MCF 10A (cell line): ENCODE data around the gene STPG3. TPM values are rescaled to one million over a fixed set of nuclear protein-coding genes. Genes with fewer than 3 reads are reported as not detected.
A peak's percentile ranks its signal among the peaks of the same experiment; 100 is the strongest.

Source experiments
- BruUV-seq: library from RNA; stranded (reverse); fragments of 400-500 nt; replicated peaks from 2 replicates; lab custom pipeline; 2021; lab: Mats Ljungman, UMichigan
- CTCF ChIA-PET: fragments of 300-600 bp; sonication (Branson Sonifier 250); formaldehyde crosslinking; extraction: SDS; loops from one replicate; lab custom pipeline; 2021; ENCODE audit warnings: antibody characterized with exemption, inconsistent platforms; lab: Yijun Ruan, JAX
- POLR2A ChIA-PET: fragments of 300-600, 350-650 bp; sonication (Branson Sonifier 250); formaldehyde crosslinking; extraction: SDS; loops from one replicate; lab custom pipeline; 2020; ENCODE audit warnings: antibody characterized with exemption, inconsistent platforms; lab: Yijun Ruan, JAX
- DNase-seq: peaks from one replicate; pipeline ENCODE4 v3.0.0-alpha.2; 2018; ENCODE audit not compliant: unreplicated experiment
- H3K27ac Mint-ChIP-seq: one replicate; pipeline ENCODE4 v1.8.0; 2022; ENCODE audit warnings: mild to moderate bottlenecking, low read depth, mixed read lengths; ENCODE audit not compliant: unreplicated experiment
- H3K27me3 Mint-ChIP-seq: one replicate; pipeline ENCODE4 v1.8.0; 2022; ENCODE audit warnings: mixed read lengths; ENCODE audit not compliant: insufficient read depth, unreplicated experiment
- H3K36me3 Mint-ChIP-seq: one replicate; pipeline ENCODE4 v1.8.0; 2022; ENCODE audit warnings: mild to moderate bottlenecking, moderate library complexity, mixed read lengths; ENCODE audit not compliant: insufficient read depth, unreplicated experiment
- H3K4me1 Mint-ChIP-seq: one replicate; pipeline ENCODE4 v1.8.0; 2022; ENCODE audit warnings: mixed read lengths; ENCODE audit not compliant: insufficient read depth, unreplicated experiment
- H3K4me3 Mint-ChIP-seq: one replicate; pipeline ENCODE4 v1.8.0; 2022; ENCODE audit warnings: mild to moderate bottlenecking, moderate library complexity, mixed read lengths; ENCODE audit not compliant: unreplicated experiment
- H3K9me3 Mint-ChIP-seq: one replicate; pipeline ENCODE4 v1.8.0; 2022; ENCODE audit warnings: mixed read lengths; ENCODE audit not compliant: unreplicated experiment
- CTCF ChIP-seq: fragments of 200-600 bp; IDR thresholded peaks from one replicate; pipeline ENCODE4 v1.8.0; 2022; ENCODE audit warnings: antibody characterized with exemption, mild to moderate bottlenecking; ENCODE audit not compliant: unreplicated experiment
- intact Hi-C: fragments of 100-400 bp; cut with micrococcal nuclease; formaldehyde crosslinking; loops from 2 replicates; pipeline ENCODE4 v1.14.1; 2022
- total RNA-seq: library from RNA; stranded (reverse); gene quantifications from 2 replicates; pipeline ENCODE4 v1.2.3, GENCODE V29; 2022

Gene STPG3
- total RNA-seq, 1 experiment from 2014 or later: not detected

- intact Hi-C loops: loop anchor here (10.0 kb wide), 2 partner anchors 50 to 180 kb away; partner anchors contain the start of genes LRRC26, NPDC1 and TMEM210
- CTCF ChIA-PET: interaction anchor here (0.7 to 5.6 kb wide), 6 partner anchors 13 to 188 kb away, joined by 3 to 36 read pairs (median 4); partner anchors contain the start of gene SSNA1
- no TSS peak for BruUV-seq
- Mint-ChIP-seq H3K4me3 (peak within 1 kb of the TSS; percentile 83), H3K36me3 (no peaks in the 10 kb centered on the region), H3K27me3 (no peaks in the 10 kb centered on the region), H3K9me3 (no peaks in the 10 kb centered on the region), H3K27ac (peak within 1 kb of the TSS; percentile 61), H3K4me1 (peaks cover 15% of the 10 kb centered on the region)
- peak; percentile 31 for DNase-seq
- POLR2A ChIA-PET: interaction anchor here (0.9 to 6.3 kb wide), 9 partner anchors 12 to 139 kb away, joined by 3 to 73 read pairs (median 14); partner anchors contain the start of genes ANAPC2, MAN1B1, NDOR1 and SSNA1
- TF ChIP-seq CTCF: no peak
Measured at GRCh38 chr9:137224830-137225694, 26.0 kb upstream of the STPG3 start, which contains the start of gene CYSRT1. TSS of gene CYSRT1 (plus strand) at chr9:137225174. CDS start at chr9:137225622, 448 bp downstream.

- no peak for DNase-seq
- Mint-ChIP-seq H3K36me3 (no peaks in the 10 kb centered on the region), H3K4me1 (peaks cover 15% of the 10 kb centered on the region), H3K27me3 (no peaks in the 10 kb centered on the region), H3K27ac (peak overlapping the region; percentile 73), H3K4me3 (peak overlapping the region; percentile 83), H3K9me3 (no peaks in the 10 kb centered on the region)
- intact Hi-C loops: loop anchor here (10.0 kb wide), 2 partner anchors 51 to 181 kb away; partner anchors contain the start of genes LRRC26, NPDC1 and TMEM210
- CTCF ChIA-PET: interaction anchor here (0.6 to 5.6 kb wide), 13 partner anchors 12 to 499 kb away, joined by 3 to 36 read pairs (median 4); partner anchors contain the start of gene SSNA1
- POLR2A ChIA-PET: interaction anchor here (0.9 to 6.3 kb wide), 14 partner anchors 10 to 159 kb away, joined by 4 to 73 read pairs (median 6); partner anchors contain the start of genes ANAPC2, MAN1B1, NDOR1 and SSNA1
- no peak for TF ChIP-seq CTCF
- BruUV-seq: no TSS peak
Measured at GRCh38 chr9:137225699-137226331, 25.3 kb upstream of the STPG3 start.

- H3K4me3 Mint-ChIP-seq: peak overlapping the region; percentile 40
- no peaks in the 10 kb centered on the region for H3K9me3 Mint-ChIP-seq
- no TSS peak for BruUV-seq
- no peak for TF ChIP-seq CTCF
- CTCF ChIA-PET: interaction anchor here (0.6 to 5.6 kb wide), 20 partner anchors 11 to 325 kb away, joined by 3 to 36 read pairs (median 5); partner anchors contain the start of genes ANAPC2, MRPL41, NPDC1 and SSNA1
- H3K27me3 Mint-ChIP-seq: no peaks in the 10 kb centered on the region
- POLR2A ChIA-PET: interaction anchor here (0.9 to 6.3 kb wide), 14 partner anchors 10 to 159 kb away, joined by 3 to 73 read pairs (median 6); partner anchors contain the start of genes ANAPC2, MAN1B1, NDOR1 and SSNA1
- H3K36me3 Mint-ChIP-seq: no peaks in the 10 kb centered on the region
- peaks cover 15% of the 10 kb centered on the region for H3K4me1 Mint-ChIP-seq
- intact Hi-C loops: loop anchor here (1.0 to 10.0 kb wide), 4 partner anchors 37 to 182 kb away; partner anchors contain the start of genes LRRC26, NPDC1 and TMEM210
- H3K27ac Mint-ChIP-seq: peak overlapping the region; percentile 73
- peak; percentile 68 for DNase-seq
Measured at GRCh38 chr9:137226338-137227053, 24.6 kb upstream of the STPG3 start.
